GM19240 (cell line): ENCODE results near the gene SH3BP4.

Experiments
- DNase-seq: peaks from one replicate; pipeline ENCODE4 v3.0.0; 2011; ENCODE audit warnings: low spot score; ENCODE audit not compliant: insufficient read length

Gene SH3BP4

GRCh38 chr2:234996069-234996940 lies 44.5 kb downstream of the SH3BP4 start:
- DNase-seq, result no peak

- DNase-seq, result no peak
Observed at GRCh38 chr2:234996941-234997270, 45.1 kb downstream of the SH3BP4 start.

- DNase-seq, result no peak
Observed at GRCh38 chr2:234997389-234997788, 45.6 kb downstream of the SH3BP4 start.

GRCh38 chr2:234998404-234999211 lies 46.8 kb downstream of the SH3BP4 start:
- DNase-seq, result no peak

GRCh38 chr2:234999740-235000425 lies 48.1 kb downstream of the SH3BP4 start:
- DNase-seq, result no peak

- no peak for DNase-seq
Observed at GRCh38 chr2:235000426-235001236, 48.8 kb downstream of the SH3BP4 start.

GRCh38 chr2:235001237-235002133 lies 49.7 kb downstream of the SH3BP4 start:
- DNase-seq, result no peak

- DNase-seq, result no peak
Observed at GRCh38 chr2:235002198-235003095, 50.6 kb downstream of the SH3BP4 start.

- no peak for DNase-seq
Observed at GRCh38 chr2:235003096-235003775, 51.4 kb downstream of the SH3BP4 start.

- no peak for DNase-seq
Observed at GRCh38 chr2:235004329-235004903, 52.6 kb downstream of the SH3BP4 start.

GRCh38 chr2:235005023-235005422 lies 53.2 kb downstream of the SH3BP4 start:
- DNase-seq, result no peak

GRCh38 chr2:235005603-235006259 lies 53.9 kb downstream of the SH3BP4 start:
- DNase-seq, result no peak

GRCh38 chr2:235006461-235006860 lies 54.6 kb downstream of the SH3BP4 start:
- DNase-seq, result no peak

- no peak for DNase-seq
Observed at GRCh38 chr2:235006986-235007385, 55.2 kb downstream of the SH3BP4 start.

- DNase-seq, result no peak
Observed at GRCh38 chr2:235007664-235008457, 56.0 kb downstream of the SH3BP4 start.

GRCh38 chr2:235008584-235009044 lies 56.8 kb downstream of the SH3BP4 start:
- no peak for DNase-seq

GRCh38 chr2:235009081-235009480 lies 57.3 kb downstream of the SH3BP4 start:
- no peak for DNase-seq
